C4-2B (cell line): Measurements from ENCODE around the gene IRF8.

Experiments used
- H3K27ac ChIP-seq: fragments of 450-650 bp; 2 replicates; pipeline ENCODE4 v1.5.1; 2017
- ZFX ChIP-seq: fragments of 450-650 bp; IDR thresholded peaks from 2 replicates; pipeline ENCODE4 v1.6.1; 2017
- TF ChIP-seq, protein P1 (sequence below): fragments of 450-650 bp; conservative IDR thresholded peaks from 2 replicates; pipeline ENCODE4 v1.5.1; 2017; ENCODE audit warnings: mild to moderate bottlenecking

Gene IRF8

DNA sequence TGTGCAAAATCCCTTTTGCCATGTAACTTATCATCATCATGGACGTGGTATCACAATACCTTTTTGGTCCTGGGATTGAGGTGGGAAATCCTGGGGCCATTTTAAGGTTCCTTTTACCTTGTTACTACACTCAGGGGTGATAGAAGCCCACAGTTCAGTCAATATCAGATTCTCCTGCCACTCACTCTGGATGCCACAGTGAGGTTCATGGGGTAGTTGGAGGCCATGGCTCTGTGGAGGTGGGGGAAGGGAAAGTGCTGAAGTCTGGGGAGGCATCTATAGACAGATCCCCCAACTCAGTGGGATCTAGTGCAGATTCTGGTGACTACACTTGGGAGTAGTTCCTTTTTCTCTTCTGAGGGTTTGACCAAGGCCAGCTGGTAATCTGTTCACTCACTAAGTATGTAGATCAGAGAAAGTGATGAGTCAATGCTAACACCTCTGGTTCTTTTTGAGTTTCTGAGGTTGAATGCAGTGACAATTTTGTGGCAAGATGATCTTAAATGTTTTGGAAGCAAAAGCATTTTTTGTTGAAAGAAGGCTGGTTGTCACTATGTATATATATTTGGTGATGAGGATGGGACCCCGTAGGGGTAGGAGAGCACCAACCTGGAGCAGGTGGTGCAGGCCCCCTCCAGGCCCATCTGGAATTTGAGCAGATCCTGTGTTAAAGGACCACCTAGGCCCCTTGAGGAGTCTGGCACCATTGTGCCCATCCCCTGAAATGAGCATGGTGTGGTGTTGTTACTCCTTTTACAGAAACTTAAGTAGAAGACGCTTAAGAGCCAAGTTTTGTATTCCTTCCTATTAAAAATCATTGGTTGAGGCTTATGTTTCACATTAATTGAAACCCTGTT, 18.8 kb upstream of the IRF8 start:
- H3K27ac ChIP-seq = no peak overlapping the region
- TF ChIP-seq ZFX = no peak
- TF ChIP-seq, protein P1, sequence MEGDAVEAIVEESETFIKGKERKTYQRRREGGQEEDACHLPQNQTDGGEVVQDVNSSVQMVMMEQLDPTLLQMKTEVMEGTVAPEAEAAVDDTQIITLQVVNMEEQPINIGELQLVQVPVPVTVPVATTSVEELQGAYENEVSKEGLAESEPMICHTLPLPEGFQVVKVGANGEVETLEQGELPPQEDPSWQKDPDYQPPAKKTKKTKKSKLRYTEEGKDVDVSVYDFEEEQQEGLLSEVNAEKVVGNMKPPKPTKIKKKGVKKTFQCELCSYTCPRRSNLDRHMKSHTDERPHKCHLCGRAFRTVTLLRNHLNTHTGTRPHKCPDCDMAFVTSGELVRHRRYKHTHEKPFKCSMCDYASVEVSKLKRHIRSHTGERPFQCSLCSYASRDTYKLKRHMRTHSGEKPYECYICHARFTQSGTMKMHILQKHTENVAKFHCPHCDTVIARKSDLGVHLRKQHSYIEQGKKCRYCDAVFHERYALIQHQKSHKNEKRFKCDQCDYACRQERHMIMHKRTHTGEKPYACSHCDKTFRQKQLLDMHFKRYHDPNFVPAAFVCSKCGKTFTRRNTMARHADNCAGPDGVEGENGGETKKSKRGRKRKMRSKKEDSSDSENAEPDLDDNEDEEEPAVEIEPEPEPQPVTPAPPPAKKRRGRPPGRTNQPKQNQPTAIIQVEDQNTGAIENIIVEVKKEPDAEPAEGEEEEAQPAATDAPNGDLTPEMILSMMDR = no peak

DNA sequence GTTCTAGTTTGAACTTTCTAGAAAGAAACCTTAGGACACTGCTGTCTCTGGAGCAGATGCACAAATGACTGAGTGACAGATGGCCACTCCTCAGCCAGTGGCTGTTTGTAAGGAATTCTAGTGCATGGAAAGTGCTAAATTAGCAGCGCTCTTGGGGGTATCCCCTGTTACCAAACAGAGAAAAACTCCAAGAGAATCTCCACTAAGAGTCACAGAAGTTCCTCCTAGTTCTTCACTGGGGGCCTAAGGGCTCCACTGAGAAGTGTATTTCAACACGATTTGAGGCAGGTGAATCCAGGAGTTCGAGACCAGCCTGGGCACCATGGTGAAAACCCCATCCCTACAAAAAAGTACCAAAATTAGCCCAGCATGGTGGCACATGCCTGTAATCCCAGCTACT, 18.1 kb upstream of the IRF8 start:
- TF ChIP-seq ZFX = no peak
- TF ChIP-seq, protein P1 = no peak

DNA sequence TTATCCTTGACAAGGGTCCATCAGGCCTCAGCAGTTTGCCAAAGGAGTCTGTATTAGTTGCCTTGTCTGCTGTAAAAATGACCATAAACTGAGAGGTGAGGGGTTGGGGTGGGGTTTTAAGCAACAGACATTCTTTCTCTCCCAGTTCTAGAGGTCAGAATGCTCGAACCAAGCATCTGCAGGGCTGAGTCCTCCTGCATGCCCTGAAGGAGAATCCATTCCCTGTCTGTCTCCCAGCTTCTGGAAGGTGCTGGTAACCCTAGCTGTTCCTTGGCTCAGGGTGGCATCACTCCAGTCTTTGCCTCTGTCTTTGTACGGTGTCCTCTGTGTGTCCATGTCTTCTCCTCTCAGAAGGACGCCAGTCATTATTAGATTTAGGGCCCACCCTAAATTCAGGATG, 17.5 kb upstream of the IRF8 start:
- H3K27ac ChIP-seq = no peak overlapping the region
- TF ChIP-seq, protein P1 = no peak
- no peak for TF ChIP-seq ZFX

More for the DNA sequence above, 18.1 kb upstream of the IRF8 start:
- no peak overlapping the region for H3K27ac ChIP-seq

DNA sequence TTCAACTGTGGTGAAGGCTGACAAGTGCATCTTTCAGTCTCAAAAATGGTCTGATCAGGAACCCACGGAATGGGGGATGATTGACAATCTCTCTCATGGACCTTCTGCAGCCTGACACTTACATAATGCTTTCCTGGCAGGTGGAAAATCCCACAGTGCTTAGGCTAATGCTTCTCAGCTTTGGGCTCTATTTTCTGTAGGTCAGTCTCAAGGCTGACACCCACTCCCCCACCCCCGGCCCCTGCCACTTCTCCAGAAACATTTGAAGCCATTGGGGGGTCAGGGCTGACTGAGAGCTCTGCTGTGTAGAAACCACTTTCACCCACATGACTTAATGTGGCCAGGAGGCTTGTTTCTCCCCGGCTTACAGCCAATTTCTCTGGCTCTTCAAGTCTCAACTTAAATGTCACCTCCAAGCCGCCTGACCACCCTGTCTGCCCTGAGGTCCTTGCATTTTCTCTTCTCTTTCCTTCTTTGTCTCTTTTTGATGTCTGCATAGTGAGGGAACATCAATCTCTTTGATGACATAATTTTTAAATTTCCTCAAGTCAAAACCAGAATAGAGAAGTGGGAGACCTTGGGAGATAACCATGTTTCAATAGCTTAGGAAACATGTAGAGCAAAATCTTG, 16.7 kb upstream of the IRF8 start:
- TF ChIP-seq ZFX = no peak
- TF ChIP-seq, protein P1 = no peak
- H3K27ac ChIP-seq = no peak overlapping the region

DNA sequence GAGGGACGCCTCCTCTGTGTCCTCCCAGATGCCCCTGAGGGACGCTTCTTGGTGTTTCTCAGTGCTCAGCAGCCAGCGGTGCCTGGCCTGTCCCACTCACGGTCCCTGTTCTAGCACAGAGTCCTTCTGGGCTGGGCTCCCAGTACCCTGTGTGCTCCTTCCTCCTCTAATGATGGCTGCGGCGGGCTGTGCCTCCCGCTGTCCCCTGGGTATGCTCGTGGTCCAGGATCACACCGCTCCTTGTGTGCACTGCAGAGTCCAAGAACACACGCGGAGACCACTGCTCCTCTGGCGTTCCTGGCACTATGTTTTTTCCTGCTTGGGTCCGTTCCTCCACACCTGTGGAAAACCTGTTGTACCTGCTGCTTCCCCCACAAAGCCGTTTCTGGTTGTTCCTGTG, 15.1 kb upstream of the IRF8 start:
- TF ChIP-seq ZFX = no peak
- H3K27ac ChIP-seq = no peak overlapping the region

DNA sequence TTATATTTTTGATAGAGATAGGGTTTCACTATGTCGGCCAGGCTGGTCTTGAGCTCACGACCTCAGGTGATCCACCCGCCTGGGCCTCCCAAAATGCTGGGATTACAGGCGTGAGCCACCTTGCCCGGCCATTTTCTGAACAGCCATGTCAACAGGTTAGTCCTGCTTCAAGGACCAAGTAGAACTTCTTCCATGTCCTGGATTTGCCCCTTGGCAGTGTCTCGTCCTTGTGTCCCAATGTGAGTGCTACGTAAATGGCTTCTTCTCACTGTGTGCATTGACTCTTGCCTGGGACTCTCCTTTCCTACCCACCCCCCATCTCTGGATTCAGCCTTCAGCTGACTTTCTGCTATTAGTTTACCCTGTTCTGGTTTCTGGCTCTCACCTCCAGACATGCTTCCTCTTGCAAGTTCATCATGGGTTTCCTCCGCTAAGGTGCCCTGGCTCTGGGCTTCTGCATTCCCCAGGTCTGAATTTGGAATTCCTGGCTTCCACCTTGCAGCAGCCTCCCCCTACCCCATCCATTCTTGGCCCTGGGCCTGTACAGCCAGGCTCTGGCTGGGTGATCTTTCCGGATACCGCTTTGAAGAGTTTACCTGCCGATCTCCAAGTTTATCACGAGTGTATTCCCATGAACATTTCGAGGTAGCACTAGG, 14.0 kb upstream of the IRF8 start:
- H3K27ac ChIP-seq = no peak overlapping the region
- no peak for TF ChIP-seq ZFX
- TF ChIP-seq, protein P1 = no peak

DNA sequence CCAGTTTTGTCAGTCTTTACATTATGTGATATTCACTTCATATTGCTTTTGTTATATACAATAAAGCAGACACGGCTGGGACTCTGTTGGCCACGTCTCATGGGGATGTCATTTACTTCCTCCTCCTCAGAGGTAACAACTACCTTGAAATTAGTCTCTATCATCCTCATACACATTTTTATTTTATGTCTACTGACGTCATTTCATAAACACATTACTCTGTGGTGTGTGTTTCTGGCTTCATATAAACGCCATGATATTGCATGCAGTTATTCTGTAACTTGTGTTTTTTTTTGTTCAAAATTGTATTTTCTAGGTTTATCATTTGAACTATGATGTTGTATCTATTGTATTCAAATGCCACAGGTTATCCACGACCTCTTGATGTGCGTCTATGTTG, 13.4 kb upstream of the IRF8 start:
- TF ChIP-seq ZFX = no peak
- TF ChIP-seq, protein P1 = no peak
- no peak overlapping the region for H3K27ac ChIP-seq
